RKO (cell line): ENCODE measurements around the gene GTF3C1.

Experiments
- DNase-seq: peaks from one replicate; pipeline ENCODE4 v3.0.0-alpha.2; 2016; ENCODE audit warnings: low spot score

Gene GTF3C1

DNA sequence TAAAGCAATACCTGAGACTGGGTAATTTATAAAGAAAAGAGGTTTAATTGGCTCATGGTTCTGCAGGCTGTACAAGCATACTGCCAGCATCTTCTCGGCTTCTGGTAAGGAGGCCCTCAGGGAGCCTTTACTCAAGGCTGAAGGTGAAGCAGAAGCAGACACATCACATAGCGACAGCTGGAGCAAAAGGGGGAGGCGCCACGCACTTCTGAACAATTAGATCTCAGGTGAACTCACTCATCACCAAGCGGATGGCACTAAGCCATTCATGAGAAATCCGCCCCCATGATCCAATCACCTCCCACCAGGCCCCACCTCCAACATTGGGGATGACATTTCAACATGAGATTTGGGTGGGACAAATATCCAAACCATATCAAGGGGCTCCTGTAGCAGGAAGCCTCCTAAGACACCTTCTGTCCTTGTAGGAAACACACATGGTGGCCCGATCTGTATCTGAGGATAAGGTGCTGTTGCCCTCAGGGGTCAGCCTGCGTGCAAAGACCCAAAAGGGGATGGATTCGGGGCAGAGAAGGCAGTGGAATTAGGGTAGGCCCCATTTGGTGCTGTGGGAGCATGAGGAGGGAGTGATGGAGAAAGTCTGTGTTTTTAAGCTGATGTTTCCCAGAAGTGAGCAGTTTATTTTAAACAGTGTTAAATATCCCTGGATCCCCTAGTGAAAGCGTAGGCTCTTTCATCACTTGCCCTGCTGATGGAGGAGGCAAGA, 124.8 kb downstream of the GTF3C1 start:
- DNase-seq, result no peak

DNA sequence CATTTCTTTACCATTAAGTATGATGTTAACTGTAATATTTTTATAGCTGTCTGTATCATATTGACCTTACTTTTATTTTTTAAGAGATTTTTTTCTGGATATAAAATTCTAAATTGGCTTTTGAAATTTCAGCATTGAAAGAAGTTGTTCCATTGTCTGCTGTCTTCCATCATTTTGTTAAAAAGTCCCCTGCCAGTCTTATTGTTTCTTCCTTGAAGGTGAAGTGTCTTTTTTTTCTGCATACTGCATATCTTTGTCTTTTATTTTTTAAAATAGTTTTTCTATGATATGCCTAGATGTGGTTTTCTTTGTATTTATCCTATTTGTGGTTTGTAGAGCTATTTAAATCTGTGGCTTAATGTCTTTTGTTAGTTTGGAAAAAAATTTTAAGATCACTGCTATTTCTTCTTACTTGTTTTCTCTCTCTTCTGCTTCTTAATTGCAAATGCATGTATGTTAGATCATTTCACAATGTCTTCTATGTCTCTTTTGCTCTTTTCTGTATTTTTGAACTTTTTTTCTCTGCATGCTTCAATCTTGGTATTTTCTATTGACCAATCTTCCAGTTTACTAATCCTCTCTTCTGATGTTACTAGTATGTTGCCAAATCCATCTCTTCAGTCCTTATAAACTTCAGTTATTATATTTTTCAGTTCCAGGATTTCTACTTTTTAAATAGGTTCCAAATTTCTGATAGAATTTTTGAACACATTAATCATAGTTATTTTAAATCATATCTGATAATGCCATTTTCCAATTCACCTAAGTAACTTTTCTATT, 127.6 kb downstream of the GTF3C1 start:
- DNase-seq, result no peak

DNA sequence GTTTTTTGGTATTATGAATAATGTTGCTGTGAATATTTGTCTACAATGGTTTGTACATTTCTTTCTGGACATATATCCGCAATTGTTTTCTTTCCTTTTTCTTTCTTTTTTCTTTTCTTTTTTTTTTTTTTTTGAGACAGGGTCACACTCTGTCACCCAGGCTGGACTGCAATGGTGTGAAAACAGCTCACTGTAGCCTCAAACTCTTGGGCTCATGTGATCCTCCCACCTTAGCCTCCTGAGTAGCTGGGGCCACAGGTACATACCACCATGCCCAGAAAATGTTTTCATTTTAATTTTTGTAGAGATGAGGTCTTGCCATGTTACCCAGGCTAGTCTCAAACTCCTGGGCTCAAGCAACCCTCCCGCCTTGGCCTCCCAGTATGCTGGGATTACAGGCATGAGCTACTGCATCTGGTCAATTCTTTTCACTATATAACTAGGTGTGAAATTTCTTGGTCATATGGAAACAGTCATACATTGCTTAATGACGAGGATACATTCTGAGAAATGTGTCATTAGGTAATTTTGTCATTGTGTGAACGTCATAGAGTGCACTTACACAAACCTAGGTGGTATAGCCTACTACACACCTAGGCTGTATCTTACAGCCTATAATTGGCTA, 132.6 kb downstream of the GTF3C1 start:
- no peak for DNase-seq

DNA sequence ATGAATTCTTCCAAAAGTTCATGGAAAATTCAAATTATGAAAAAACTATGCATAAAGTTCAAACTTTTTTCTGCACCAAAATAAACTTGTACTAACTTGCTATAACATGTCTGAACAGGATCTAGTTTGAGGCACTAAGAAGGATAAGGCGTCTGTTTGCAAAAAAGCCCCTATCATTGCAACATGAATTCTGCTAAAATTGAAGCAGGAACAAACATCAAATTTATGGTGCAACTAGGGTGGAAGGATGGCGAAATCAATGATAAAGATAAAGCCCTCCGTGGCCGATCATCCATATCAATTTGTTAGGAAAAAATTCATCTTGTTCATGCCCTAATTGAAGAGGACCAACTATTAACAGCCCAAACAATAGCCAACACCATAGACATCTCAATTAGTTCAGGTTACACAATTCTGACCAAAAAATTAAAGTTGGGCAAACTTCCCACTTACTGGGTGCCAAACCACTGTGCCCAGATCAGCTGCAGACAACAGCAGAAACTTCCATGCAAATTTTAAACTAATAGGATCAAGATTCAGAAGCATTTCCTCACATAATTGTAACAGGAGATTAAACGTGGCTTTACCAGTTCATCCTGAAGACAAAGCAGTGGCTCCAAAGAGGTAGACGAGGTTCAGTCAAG, 134.8 kb downstream of the GTF3C1 start:
- DNase-seq, result no peak

DNA sequence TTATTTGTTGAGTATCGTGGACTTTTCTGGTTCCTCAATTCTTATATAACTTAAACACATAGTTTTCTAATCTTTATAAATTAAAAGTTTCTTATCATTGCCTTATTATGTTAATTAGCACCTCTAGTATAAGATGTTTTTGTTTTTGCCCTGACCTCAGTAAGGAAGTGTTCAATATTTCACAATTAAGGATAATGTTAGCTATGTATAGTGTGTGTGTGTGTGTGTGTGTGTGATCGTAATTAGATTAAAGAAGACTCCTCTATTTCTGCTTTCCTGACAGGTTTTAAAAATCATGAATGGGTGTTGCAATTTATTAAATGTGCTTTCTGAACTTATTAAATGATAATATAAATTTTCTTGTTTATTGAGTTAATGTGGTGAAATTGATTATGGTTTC, 135.8 kb downstream of the GTF3C1 start:
- no peak for DNase-seq

DNA sequence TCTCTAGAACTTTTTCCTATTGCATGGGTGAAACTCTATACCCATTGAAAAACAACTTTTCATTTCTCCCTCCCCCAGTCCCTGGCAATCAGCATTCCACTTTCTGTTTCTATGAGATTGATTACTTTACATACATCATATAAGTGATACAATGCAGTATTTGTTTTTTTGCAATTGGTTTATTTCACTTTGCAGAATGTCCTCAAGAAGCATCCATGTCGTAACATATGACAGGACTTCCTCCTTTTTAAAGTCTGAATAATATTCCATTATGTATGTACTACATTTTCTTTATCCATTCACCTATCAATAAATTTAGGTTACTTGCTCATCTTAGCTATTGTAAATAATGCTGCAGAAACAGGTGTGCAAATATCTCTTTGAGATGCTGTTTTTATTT, 139.0 kb downstream of the GTF3C1 start:
- DNase-seq, result no peak
